ENCODE data around the gene CFAP46. TPM values are rescaled to one million over a fixed set of nuclear protein-coding genes. Genes with fewer than 3 reads are reported as not detected.

CFAP46 gene
- polyA plus RNA-seq, 3 donors, result 0.07 TPM; not detected in 2

DNA sequence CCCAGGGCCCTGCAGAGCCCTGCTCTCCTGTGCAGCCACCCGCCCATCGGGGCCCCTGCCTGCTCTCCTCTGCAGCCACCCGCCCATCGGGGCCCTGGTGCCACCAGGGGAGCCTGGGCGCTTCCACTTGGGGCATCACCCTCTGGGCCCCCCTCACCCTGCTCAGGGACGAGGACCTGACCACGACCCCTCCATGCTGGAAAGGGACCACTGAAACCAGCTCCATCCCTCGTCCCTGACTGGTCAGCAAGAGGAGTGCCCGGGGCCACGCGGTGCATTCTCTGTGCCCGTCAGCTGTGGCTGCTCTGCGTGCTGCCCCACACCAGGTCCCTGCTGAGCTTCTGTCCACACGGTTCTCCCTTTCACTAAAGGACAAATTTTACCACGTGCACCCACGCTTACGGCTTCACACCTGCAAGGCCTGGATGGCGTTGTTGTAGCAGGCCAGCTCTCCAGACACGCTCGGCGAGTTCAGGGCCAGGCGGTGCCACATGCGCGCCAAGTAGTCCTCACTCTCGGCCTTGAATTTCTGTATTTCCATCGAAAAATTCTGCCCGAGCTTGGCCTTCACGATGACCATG, 57.6 kb downstream of the CFAP46 start:
- H4K20me1 ChIP-seq (ENCODE audit: insufficient read depth, low read length), result no peaks in the 10 kb centered on the region
- H3K9me3 ChIP-seq (replicated peaks in 1 of 2; ENCODE audit: control insufficient read depth in 1 of 2, insufficient read depth in 1 of 2, low read length in 2 of 2), result no peaks in the 10 kb centered on the region
- Mint-ChIP-seq H3K4me3 (no peak overlapping the region), H3K36me3 (no peaks in the 10 kb centered on the region), H3K4me1 (no peaks in the 10 kb centered on the region), H3K27ac (no peak overlapping the region), H3K9me3 (peaks cover 0 to 3% (median 0%) of the 10 kb centered on the region in 7 donors), H3K27me3 (ENCODE audit: low read depth in 3 of 3) (peaks cover 0 to 4% (median 3%) of the 10 kb centered on the region in 3 donors)
- no peaks in the 10 kb centered on the region for H3K27me3 ChIP-seq (ENCODE audit: control insufficient read depth in 2 of 2, insufficient read depth in 2 of 2, low read length in 2 of 2)
- no peak for TF ChIP-seq CTCF (IDR thresholded peaks at IDR 0.05)
- H3K36me3 ChIP-seq (replicated peaks in 1 of 2; ENCODE audit: control insufficient read depth in 1 of 2, insufficient read depth in 2 of 2, low read length in 2 of 2), result no peaks in the 10 kb centered on the region
- intact Hi-C loops (cut with micrococcal nuclease), result no loop called here
- no peak overlapping the region for H3K4me3 ChIP-seq (replicated peaks in 1 of 3; ENCODE audit: low read depth in 2 of 3, low read length in 3 of 3)
- WGBS (ENCODE audit: insufficient coverage), result 92% methylated on average over 27 of the region's 28 CpGs
- H3K4me1 ChIP-seq (ENCODE audit: control insufficient read depth in 1 of 2, insufficient read depth in 2 of 2, low read length in 2 of 2), result no peaks in the 10 kb centered on the region
- no peaks in the 10 kb centered on the region for H3K79me2 ChIP-seq (ENCODE audit: insufficient read depth, low read length)
- H3K4me2 ChIP-seq (replicated peaks; ENCODE audit: extremely low read depth, low read length, poor library complexity, severe bottlenecking), result no peak overlapping the region
- no peak overlapping the region for H3K27ac ChIP-seq (ENCODE audit: low read depth in 1 of 2, low read length in 2 of 2)
- no peak overlapping the region for H2AFZ ChIP-seq (ENCODE audit: insufficient read depth, low read depth, low read length, poor library complexity, severe bottlenecking)
- no peak for DNase-seq
- no peak overlapping the region for H3K9ac ChIP-seq (ENCODE audit: insufficient read depth, low read length, poor library complexity, severe bottlenecking)

GRCh38 chr10:132884041-132884440, 58.3 kb downstream of the CFAP46 start:
- no peaks in the 10 kb centered on the region for H3K4me1 ChIP-seq (ENCODE audit: control insufficient read depth in 1 of 2, insufficient read depth in 2 of 2, low read length in 2 of 2)
- no peak for DNase-seq
- no peaks in the 10 kb centered on the region for H3K79me2 ChIP-seq (ENCODE audit: insufficient read depth, low read length)

More at GRCh38 chr10:132884041-132884440, 58.3 kb downstream of the CFAP46 start:
- 75% methylated on average over 18 of the region's 18 CpGs for WGBS (ENCODE audit: insufficient coverage)
- Histone ChIP-seq H3K9me3 (replicated peaks in 1 of 2; ENCODE audit: control insufficient read depth in 1 of 2, insufficient read depth in 1 of 2, low read length in 2 of 2) (no peaks in the 10 kb centered on the region), H3K27ac (ENCODE audit: low read depth in 1 of 2, low read length in 2 of 2) (no peak overlapping the region), H2AFZ (ENCODE audit: insufficient read depth, low read depth, low read length, poor library complexity, severe bottlenecking) (no peak overlapping the region), H3K4me3 (replicated peaks in 1 of 3; ENCODE audit: low read depth in 2 of 3, low read length in 3 of 3) (no peak overlapping the region), H3K36me3 (replicated peaks in 1 of 2; ENCODE audit: control insufficient read depth in 1 of 2, insufficient read depth in 2 of 2, low read length in 2 of 2) (no peaks in the 10 kb centered on the region), H3K9ac (ENCODE audit: insufficient read depth, low read length, poor library complexity, severe bottlenecking) (no peak overlapping the region), H4K20me1 (ENCODE audit: insufficient read depth, low read length) (no peaks in the 10 kb centered on the region), H3K4me2 (replicated peaks; ENCODE audit: extremely low read depth, low read length, poor library complexity, severe bottlenecking) (no peak overlapping the region), H3K27me3 (ENCODE audit: control insufficient read depth in 2 of 2, insufficient read depth in 2 of 2, low read length in 2 of 2) (peaks cover 0 to 4% of the 10 kb centered on the region in 2 donors)
- H3K4me1 Mint-ChIP-seq, result peaks cover under 1% of the 10 kb centered on the region
- no peaks in the 10 kb centered on the region for H3K36me3 Mint-ChIP-seq
- intact Hi-C loops (cut with micrococcal nuclease), result no loop called here
- peaks cover 0 to 3% (median 0%) of the 10 kb centered on the region in 7 donors for H3K9me3 Mint-ChIP-seq
- no peak overlapping the region for H3K4me3 Mint-ChIP-seq
- no peak for TF ChIP-seq CTCF (IDR thresholded peaks at IDR 0.05)
- peaks cover 2 to 6% (median 3%) of the 10 kb centered on the region in 3 donors for H3K27me3 Mint-ChIP-seq (ENCODE audit: low read depth in 3 of 3)
- no peak overlapping the region for H3K27ac Mint-ChIP-seq

All from CD14-positive monocyte (primary cell).